Thyroid gland (tissue), 4 donors: ENCODE results near the gene ABCB1. TPM values are rescaled to one million over a fixed set of nuclear protein-coding genes. Genes with fewer than 3 reads are reported as not detected.

Source experiments
- DNase-seq, 2 donors: peaks; one replicate each; pipeline ENCODE4 v3.0.0-alpha.2; 2019
- H3K27ac ChIP-seq, 3 donors: fragments of 200-600 bp; sonication (generic); 1 replicate in 2 of 3; 2 replicates in 1 of 3; pipeline ENCODE4 v1.5.1; 2016 to 2019; ENCODE audit warnings: mild to moderate bottlenecking in 1 of 3, moderate library complexity in 1 of 3
- H3K27me3 ChIP-seq: fragments of 200-600 bp; sonication (generic); one replicate; pipeline ENCODE4 v1.5.1; 2019
- H3K36me3 ChIP-seq, 2 donors: fragments of 200-600 bp; sonication (generic); one replicate each; pipeline ENCODE4 v1.5.1; 2016 to 2019
- H3K4me1 ChIP-seq, 2 donors: fragments of 200-600 bp; sonication (generic); one replicate each; pipeline ENCODE4 v1.5.1; 2017 to 2019
- H3K4me3 ChIP-seq, 3 donors: fragments of 200-600 bp; sonication (generic); replicated peaks in 1 of 3; 1 replicate in 2 of 3; 2 replicates in 1 of 3; pipeline ENCODE4 v1.5.1; 2016; ENCODE audit warnings: mild to moderate bottlenecking in 1 of 3
- H3K9me3 ChIP-seq: fragments of 200-600 bp; sonication (generic); one replicate; pipeline ENCODE4 v1.5.1; 2017
- CTCF ChIP-seq, 6 experiments: fragments of 200-600 bp in 3 of 6; fragments of 450-650 bp in 3 of 6; sonication (generic) in 3 of 6; IDR thresholded peaks; one replicate each; pipeline ENCODE4 v1.5.1; 2016 to 2019; ENCODE audit warnings: antibody characterized with exemption in 6 of 6, mild to moderate bottlenecking in 2 of 6, inconsistent platforms in 1 of 6, moderate library complexity in 1 of 6
- POLR2A ChIP-seq, 2 donors: fragments of 450-650 bp; IDR thresholded peaks; one replicate each; pipeline ENCODE4 v1.6.1; 2017; ENCODE audit warnings: antibody characterized with exemption in 2 of 2, mild to moderate bottlenecking in 2 of 2, moderate library complexity in 1 of 2
- whole genome bisulfite sequencing, 2 donors: methylation state at CpG; one replicate each; pipeline ENCODE4 v1.1.5; 2017; 5-methylcytosine and 5-hydroxymethylcytosine counted together
- intact Hi-C: fragments of 100-400 bp; cut with DNase I; formaldehyde crosslinking; loops from one replicate; pipeline ENCODE4 v1.15.1; 2023
- total RNA-seq, 4 donors: library from RNA; depleted of rRNA; stranded (reverse); fragments of >200 nt; gene quantifications; one replicate each; pipeline ENCODE4 v1.2.3, GENCODE V29; 2016

The ABCB1 gene
- total RNA-seq, 4 donors from 2014 or later: 2.7 to 5.9 (median 4.4) TPM

GRCh38 chr7:87609916-87610315 lies 9.2 kb upstream of the ABCB1 start:
- Histone ChIP-seq H3K4me3 (no peak overlapping the region), H3K9me3 (no peaks in the 10 kb centered on the region), H3K36me3 (no peaks in the 10 kb centered on the region), H3K27me3 (no peaks in the 10 kb centered on the region), H3K27ac (no peak overlapping the region), H3K4me1 (no peaks in the 10 kb centered on the region)
- TF ChIP-seq CTCF (IDR thresholded peaks at IDR 0.05) (no peak), POLR2A (IDR thresholded peaks at IDR 0.05) (no peak)
- WGBS, 2 donors: 81 to 83% methylated on average over 5 of the region's 5 CpGs
- intact Hi-C loops: no loop called here
- DNase-seq: no peak

GRCh38 chr7:87608431-87608830 lies 7.7 kb upstream of the ABCB1 start:
- Histone ChIP-seq H3K4me3 (no peak overlapping the region), H3K4me1 (no peaks in the 10 kb centered on the region), H3K36me3 (no peaks in the 10 kb centered on the region), H3K27ac (no peak overlapping the region), H3K27me3 (no peaks in the 10 kb centered on the region), H3K9me3 (no peaks in the 10 kb centered on the region)
- 47% methylated on average over 3 of the region's 3 CpGs for WGBS, 2 donors
- DNase-seq: no peak
- intact Hi-C loops: no loop called here
- TF ChIP-seq POLR2A (IDR thresholded peaks at IDR 0.05) (no peak), CTCF (IDR thresholded peaks at IDR 0.05) (no peak)

- no peaks in the 10 kb centered on the region for H3K9me3 ChIP-seq
- WGBS, 2 donors: 80 to 93% methylated on average over 1 of the region's 1 CpG
- no peak overlapping the region for H3K27ac ChIP-seq
- intact Hi-C loops: no loop called here
- DNase-seq: no peak
- H3K4me3 ChIP-seq: no peak overlapping the region
- TF ChIP-seq POLR2A (IDR thresholded peaks at IDR 0.05) (no peak), CTCF (IDR thresholded peaks at IDR 0.05) (no peak)
- H3K27me3 ChIP-seq: no peaks in the 10 kb centered on the region
- no peaks in the 10 kb centered on the region for H3K36me3 ChIP-seq
- peaks cover 0 to 10% of the 10 kb centered on the region in 2 donors for H3K4me1 ChIP-seq
These were observed 3.6 kb upstream of the ABCB1 start for GRCh38 chr7:87604264-87604663.

- no peak overlapping the region for H3K27ac ChIP-seq
- H3K4me3 ChIP-seq: no peak overlapping the region
- 75 to 80% methylated on average over 10 of the region's 10 CpGs for WGBS, 2 donors
- peaks cover 0 to 10% of the 10 kb centered on the region in 2 donors for H3K4me1 ChIP-seq
- intact Hi-C loops: no loop called here
- no peaks in the 10 kb centered on the region for H3K27me3 ChIP-seq
- peak in 1 of 2 donors; percentile 1 for DNase-seq
- no peaks in the 10 kb centered on the region for H3K9me3 ChIP-seq
- H3K36me3 ChIP-seq: no peaks in the 10 kb centered on the region
- no peak for TF ChIP-seq POLR2A (IDR thresholded peaks at IDR 0.05)
- no peak for TF ChIP-seq CTCF (IDR thresholded peaks at IDR 0.05)
These were observed 1.3 kb downstream of the ABCB1 start for GRCh38 chr7:87599336-87599735.

GRCh38 chr7:87598234-87599009 lies 2.3 kb downstream of the ABCB1 start:
- Histone ChIP-seq H3K4me1 (peaks cover 0 to 10% of the 10 kb centered on the region in 2 donors), H3K27me3 (no peaks in the 10 kb centered on the region), H3K9me3 (no peaks in the 10 kb centered on the region), H3K27ac (no peak overlapping the region), H3K4me3 (no peak overlapping the region), H3K36me3 (no peaks in the 10 kb centered on the region)
- 77 to 81% methylated on average over 4 of the region's 4 CpGs for WGBS, 2 donors
- intact Hi-C loops: no loop called here
- no peak for DNase-seq
- no peak for TF ChIP-seq CTCF (IDR thresholded peaks at IDR 0.05)
- no peak for TF ChIP-seq POLR2A (IDR thresholded peaks at IDR 0.05)
